Activated CD8-positive, alpha-beta memory T cell treated with anti-CD3 and anti-CD28 coated beads for 36 hours (primary cell): ENCODE measurements around the gene HDAC4. TPM values are rescaled to one million over a fixed set of nuclear protein-coding genes. Genes with fewer than 3 reads are reported as not detected.

ENCODE experiments used
- CTCF ChIA-PET: fragments of 350-600 bp; sonication (Branson Sonifier 250); formaldehyde crosslinking; loops from one replicate; lab custom pipeline; 2021; ENCODE audit warnings: antibody characterized with exemption; lab: Charles Lee
- POLR2A ChIA-PET: fragments of 350-600 bp; sonication (Branson Sonifier 250); formaldehyde crosslinking; loops from one replicate; lab custom pipeline; 2021; ENCODE audit warnings: antibody characterized with exemption; lab: Charles Lee
- total RNA-seq, 2 experiments: library from RNA; stranded (reverse); gene quantifications; one replicate each; pipeline ENCODE4 v1.2.3, GENCODE V29; 2021

Gene HDAC4
- total RNA-seq, 2 experiments from 2014 or later = 19.7 to 23.5 TPM

GRCh38 chr2:239061824-239062570, 338.8 kb downstream of the HDAC4 start:
- CTCF ChIA-PET = interaction anchor here (1.0 kb wide), 1 partner anchor 56 kb away, joined by 3 read pairs; no protein-coding TSS in a partner anchor
- POLR2A ChIA-PET = no interaction called here

GRCh38 chr2:239061121-239061666, 339.6 kb downstream of the HDAC4 start:
- POLR2A ChIA-PET = no interaction called here
- CTCF ChIA-PET = no interaction called here

- POLR2A ChIA-PET = no interaction called here
Measured at GRCh38 chr2:239060676-239061075, 340.1 kb downstream of the HDAC4 start.

GRCh38 chr2:239059854-239060253, 341.0 kb downstream of the HDAC4 start:
- CTCF ChIA-PET = no interaction called here

More at GRCh38 chr2:239060676-239061075, 340.1 kb downstream of the HDAC4 start:
- CTCF ChIA-PET = no interaction called here

GRCh38 chr2:239058766-239059165, 342.1 kb downstream of the HDAC4 start:
- CTCF ChIA-PET = no interaction called here
- POLR2A ChIA-PET = no interaction called here

More at GRCh38 chr2:239059854-239060253, 341.0 kb downstream of the HDAC4 start:
- POLR2A ChIA-PET = no interaction called here

- CTCF ChIA-PET = no interaction called here
- POLR2A ChIA-PET = no interaction called here
Measured at GRCh38 chr2:239057533-239057932, 343.3 kb downstream of the HDAC4 start.

- CTCF ChIA-PET = no interaction called here
- POLR2A ChIA-PET = no interaction called here
Measured at GRCh38 chr2:239056611-239057010, 344.2 kb downstream of the HDAC4 start.

GRCh38 chr2:239055756-239056493, 344.9 kb downstream of the HDAC4 start:
- CTCF ChIA-PET = no interaction called here
- POLR2A ChIA-PET = no interaction called here

- ChIA-PET POLR2A (no interaction called here), CTCF (no interaction called here)
Measured at GRCh38 chr2:239054921-239055320, 345.9 kb downstream of the HDAC4 start.

GRCh38 chr2:239053801-239054503, 346.9 kb downstream of the HDAC4 start:
- POLR2A ChIA-PET = no interaction called here
- CTCF ChIA-PET = no interaction called here

- POLR2A ChIA-PET = no interaction called here
Measured at GRCh38 chr2:239052798-239053665, 347.8 kb downstream of the HDAC4 start.

GRCh38 chr2:239051891-239052445, 348.9 kb downstream of the HDAC4 start:
- ChIA-PET CTCF (no interaction called here), POLR2A (no interaction called here)

More at GRCh38 chr2:239052798-239053665, 347.8 kb downstream of the HDAC4 start:
- CTCF ChIA-PET = no interaction called here

GRCh38 chr2:239050252-239050649, 350.6 kb downstream of the HDAC4 start:
- ChIA-PET POLR2A (no interaction called here), CTCF (no interaction called here)

GRCh38 chr2:239049421-239050251, 351.2 kb downstream of the HDAC4 start:
- POLR2A ChIA-PET = no interaction called here

GRCh38 chr2:239048736-239049135, 352.1 kb downstream of the HDAC4 start:
- ChIA-PET POLR2A (no interaction called here), CTCF (no interaction called here)

More at GRCh38 chr2:239049421-239050251, 351.2 kb downstream of the HDAC4 start:
- CTCF ChIA-PET = no interaction called here

GRCh38 chr2:239047861-239048260, 353.0 kb downstream of the HDAC4 start:
- ChIA-PET CTCF (no interaction called here), POLR2A (no interaction called here)

GRCh38 chr2:239047420-239047819, 353.4 kb downstream of the HDAC4 start:
- POLR2A ChIA-PET = no interaction called here
- CTCF ChIA-PET = no interaction called here

GRCh38 chr2:239046822-239047221, 354.0 kb downstream of the HDAC4 start:
- ChIA-PET POLR2A (no interaction called here), CTCF (no interaction called here)
